GM12878 (cell line): ENCODE results near the gene ACAP1. TPM values are rescaled to one million over a fixed set of nuclear protein-coding genes. Genes with fewer than 3 reads are reported as not detected.
A peak's percentile ranks its signal among the peaks of the same experiment; 100 is the strongest.

Experiments
- CEBPB ChIP-seq, 2 experiments: fragments of 150-350 bp in 1 of 2; IDR thresholded peaks; 2 replicates each; pipeline ENCODE4 v1.6.1; 2012 to 2014; ENCODE audit warnings: low read depth in 2 of 2, low read length in 2 of 2, borderline replicate concordance in 1 of 2, inconsistent platforms in 1 of 2
- HDAC2 ChIP-seq: fragments of 200-600 bp; sonication (generic); IDR thresholded peaks from 2 replicates; pipeline ENCODE4 v1.6.1; 2017
- HDAC6 ChIP-seq: fragments of 200-600 bp; sonication (generic); IDR thresholded peaks from one replicate; pipeline ENCODE4 v1.8.0; 2017; ENCODE audit warnings: antibody characterized with exemption; ENCODE audit not compliant: unreplicated experiment
- HSF1 ChIP-seq: fragments of 150-350 bp; IDR thresholded peaks from 2 replicates; pipeline ENCODE4 v1.6.1; 2014; ENCODE audit warnings: mild to moderate bottlenecking, low read depth, low read length
- KAT2A ChIP-seq: conservative IDR thresholded peaks from 2 replicates; pipeline ENCODE4 v1.6.1; 2011; ENCODE audit warnings: low read depth, low read length; ENCODE audit not compliant: control insufficient read depth
- KDM1A ChIP-seq: fragments of 200-600 bp; sonication (generic); IDR thresholded peaks from 2 replicates; pipeline ENCODE4 v1.6.1; 2016; ENCODE audit warnings: borderline replicate concordance
- KLF5 ChIP-seq: fragments of 450-650 bp; IDR thresholded peaks from 2 replicates; pipeline ENCODE4 v1.6.1; 2014; ENCODE audit warnings: mild to moderate bottlenecking; ENCODE audit not compliant: partially characterized antibody
- LARP7 ChIP-seq: fragments of 450-650 bp; IDR thresholded peaks from 2 replicates; pipeline ENCODE4 v1.6.1; 2017; ENCODE audit warnings: mild to moderate bottlenecking
- MAX ChIP-seq: IDR thresholded peaks from 2 replicates; pipeline ENCODE4 v1.6.1; 2012; ENCODE audit warnings: low read depth, low read length, improper control_type of control experiment
- MYB ChIP-seq: fragments of 150-350 bp; IDR thresholded peaks from 2 replicates; pipeline ENCODE4 v1.6.1; 2014; ENCODE audit warnings: mild to moderate bottlenecking, low read depth, low read length, borderline replicate concordance
- PAX8 ChIP-seq: fragments of 450-650 bp; IDR thresholded peaks from 2 replicates; pipeline ENCODE4 v1.6.1; 2017; ENCODE audit warnings: mild to moderate bottlenecking, moderate library complexity
- PML ChIP-seq: IDR thresholded peaks from 2 replicates; pipeline ENCODE4 v1.6.1; 2012; ENCODE audit warnings: low read length, inconsistent platforms
- POLR2AphosphoS5 ChIP-seq: IDR thresholded peaks from 2 replicates; pipeline ENCODE4 v1.6.1; 2011; ENCODE audit warnings: mild to moderate bottlenecking, low read length, inconsistent platforms
- RBBP5 ChIP-seq: fragments of 200-600 bp; sonication (generic); conservative IDR thresholded peaks from 2 replicates; pipeline ENCODE4 v1.6.1; 2016
- REST ChIP-seq: IDR thresholded peaks from 2 replicates; pipeline ENCODE4 v1.6.1; 2012; ENCODE audit warnings: mild to moderate bottlenecking, low read depth, low read length
- SMARCA5 ChIP-seq: fragments of 450-650 bp; IDR thresholded peaks from 2 replicates; pipeline ENCODE4 v1.6.1; 2017; ENCODE audit warnings: mild to moderate bottlenecking
- SP1 ChIP-seq: IDR thresholded peaks from one replicate; pipeline ENCODE4 v1.6.1; 2011; ENCODE audit warnings: low read depth, low read length
- STAT3 ChIP-seq: IDR thresholded peaks from 2 replicates; pipeline ENCODE4 v1.6.1; 2011; ENCODE audit warnings: low read depth, low read length, improper control_type of control experiment
- SUPT20H ChIP-seq: IDR thresholded peaks from 2 replicates; pipeline ENCODE4 v1.6.1; 2011; ENCODE audit warnings: low read depth, mild to moderate bottlenecking, low read length, moderate library complexity, borderline replicate concordance; ENCODE audit not compliant: control insufficient read depth
- TAF1 ChIP-seq: IDR thresholded peaks from 2 replicates; pipeline ENCODE4 v1.6.1; 2011; ENCODE audit warnings: mild to moderate bottlenecking, low read depth, low read length, borderline replicate concordance
- TCF3 ChIP-seq: IDR thresholded peaks from 2 replicates; pipeline ENCODE4 v1.6.1; 2012; ENCODE audit warnings: low read depth, mild to moderate bottlenecking, low read length, borderline replicate concordance; ENCODE audit not compliant: insufficient read depth
- ZNF207 ChIP-seq: fragments of 450-650 bp; IDR thresholded peaks from 2 replicates; pipeline ENCODE4 v1.6.1; 2014; ENCODE audit warnings: antibody characterized with exemption, mild to moderate bottlenecking, borderline replicate concordance
- ZNF592 ChIP-seq: fragments of 450-650 bp; IDR thresholded peaks from 2 replicates; pipeline ENCODE4 v1.6.1; 2017; ENCODE audit warnings: mild to moderate bottlenecking, moderate library complexity
- polyA plus RNA-seq, 11 experiments: library from polyadenylated mRNA; depleted of rRNA in 4 of 11; unstranded in 6 of 11; stranded (reverse) in 5 of 11; fragments of >200 nt; fragmentation: Nextera tagmentation in 4 of 11; fragmentation: Illumina TruSeq in 1 of 11; extraction: Ambion mirVana in 4 of 11; extraction: Trizol in 1 of 11; gene quantifications; 1 replicate in 1 of 11; 2 replicates in 10 of 11; pipeline versions ENCODE4 v1.2.1 to v1.2.3, GENCODE V29; 2011 to 2016; ENCODE audit warnings: inconsistent platforms in 2 of 11, missing spikeins in 2 of 11, low read depth in 1 of 11
- total RNA-seq, 4 experiments: library from RNA; depleted of rRNA in 3 of 4; stranded (reverse); fragments of >200 nt in 3 of 4; fragmentation: Illumina TruSeq in 1 of 4; extraction: Trizol in 1 of 4; gene quantifications; 2 replicates each; pipeline versions ENCODE4 v1.2.1 to v1.2.3, GENCODE V29; 2013 to 2021

The ACAP1 gene
- total and polyA plus RNA-seq, 10 of the 15 experiments (the other 5 are each of a cell fraction or from before 2014, with no cell fraction given) = 5.7 to 245 (median 118) TPM

- 0 out of 2 replicates have a peak, but pooled peaks have one; percentile 48 for TF ChIP-seq HSF1
- TF ChIP-seq MYB = no peak
- TF ChIP-seq HDAC2 = no peak
- no peak for TF ChIP-seq REST
- TF ChIP-seq SP1 = peak; percentile 65
- TF ChIP-seq STAT3 = no peak
- TF ChIP-seq SUPT20H = no peak
- TF ChIP-seq HDAC6 = no peak
- TF ChIP-seq KLF5 = peak; percentile 13
- TF ChIP-seq TAF1 = peak; percentile 68; the same call in 1 of the 2 replicates
- TF ChIP-seq CEBPB (IDR thresholded peaks at IDR 0.05; ENCODE audit: borderline replicate concordance in 1 of 2, low read depth in 2 of 2, low read length in 2 of 2) = no peak
- TF ChIP-seq KAT2A = no peak
- TF ChIP-seq KDM1A = no peak
- TF ChIP-seq POLR2AphosphoS5 = peak; percentile 79
- TF ChIP-seq ZNF592 = no peak
- TF ChIP-seq MAX = 0 out of 2 replicates have a peak, but pooled peaks have one; percentile 14
- no peak for TF ChIP-seq PAX8
- TF ChIP-seq PML = no peak; the same call in 1 of the 2 replicates
- TF ChIP-seq TCF3 = no peak
- no peak for TF ChIP-seq SMARCA5
- no peak for TF ChIP-seq RBBP5
- no peak; the same call in 1 of the 2 replicates for TF ChIP-seq ZNF207
- no peak for TF ChIP-seq LARP7
Observed at GRCh38 chr17:7329374-7329996, 6.8 kb upstream of the ACAP1 start (continued).
